ENCODE results near the gene RGS12.

- TF ChIP-seq, protein P1, sequence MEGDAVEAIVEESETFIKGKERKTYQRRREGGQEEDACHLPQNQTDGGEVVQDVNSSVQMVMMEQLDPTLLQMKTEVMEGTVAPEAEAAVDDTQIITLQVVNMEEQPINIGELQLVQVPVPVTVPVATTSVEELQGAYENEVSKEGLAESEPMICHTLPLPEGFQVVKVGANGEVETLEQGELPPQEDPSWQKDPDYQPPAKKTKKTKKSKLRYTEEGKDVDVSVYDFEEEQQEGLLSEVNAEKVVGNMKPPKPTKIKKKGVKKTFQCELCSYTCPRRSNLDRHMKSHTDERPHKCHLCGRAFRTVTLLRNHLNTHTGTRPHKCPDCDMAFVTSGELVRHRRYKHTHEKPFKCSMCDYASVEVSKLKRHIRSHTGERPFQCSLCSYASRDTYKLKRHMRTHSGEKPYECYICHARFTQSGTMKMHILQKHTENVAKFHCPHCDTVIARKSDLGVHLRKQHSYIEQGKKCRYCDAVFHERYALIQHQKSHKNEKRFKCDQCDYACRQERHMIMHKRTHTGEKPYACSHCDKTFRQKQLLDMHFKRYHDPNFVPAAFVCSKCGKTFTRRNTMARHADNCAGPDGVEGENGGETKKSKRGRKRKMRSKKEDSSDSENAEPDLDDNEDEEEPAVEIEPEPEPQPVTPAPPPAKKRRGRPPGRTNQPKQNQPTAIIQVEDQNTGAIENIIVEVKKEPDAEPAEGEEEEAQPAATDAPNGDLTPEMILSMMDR (conservative IDR thresholded peaks at IDR 0.05; ENCODE audit: low read length) = no peak
- no peak for TF ChIP-seq EZH2phosphoT487 (IDR thresholded peaks at IDR 0.05; ENCODE audit: borderline replicate concordance, low read depth, low read length)
Observed at GRCh38 chr4:3254302-3255131, 38.3 kb upstream of the RGS12 start.
